Endodermal cell (in vitro differentiated cells): Measurements from ENCODE around the gene FMO1. TPM values are rescaled to one million over a fixed set of nuclear protein-coding genes. Genes with fewer than 3 reads are reported as not detected.

Experiments used
- DNase-seq: peaks from one replicate; pipeline ENCODE4 v3.0.0-alpha.2; 2017
- H3K27ac ChIP-seq: 2 replicates; pipeline ENCODE4 v1.5.1; 2013; ENCODE audit warnings: mild to moderate bottlenecking, low read depth, low read length, moderate library complexity
- H3K27me3 ChIP-seq: 2 replicates; pipeline ENCODE4 v1.6.1; 2013; ENCODE audit warnings: mild to moderate bottlenecking, low read length, moderate library complexity; ENCODE audit not compliant: insufficient read depth, control insufficient read depth, poor library complexity, severe bottlenecking
- H3K36me3 ChIP-seq: 2 replicates; pipeline ENCODE4 v1.7.0; 2013; ENCODE audit warnings: mild to moderate bottlenecking, low read length, moderate library complexity; ENCODE audit not compliant: control insufficient read depth, insufficient read depth
- H3K4me1 ChIP-seq: one replicate; pipeline ENCODE4 v1.7.0; 2013; ENCODE audit warnings: low read length; ENCODE audit not compliant: control insufficient read depth, insufficient read depth
- H3K4me3 ChIP-seq: 2 replicates; pipeline ENCODE4 v1.5.1; 2013; ENCODE audit warnings: mild to moderate bottlenecking, low read length, moderate library complexity
- H3K9ac ChIP-seq: 2 replicates; pipeline ENCODE4 v1.6.1; 2013; ENCODE audit warnings: mild to moderate bottlenecking, low read length, moderate library complexity; ENCODE audit not compliant: poor library complexity, severe bottlenecking; ENCODE audit errors: extremely low read depth
- H3K9me3 ChIP-seq: 2 replicates; pipeline ENCODE4 v1.6.1; 2013; ENCODE audit warnings: mild to moderate bottlenecking, low read length, moderate library complexity; ENCODE audit not compliant: control insufficient read depth
- H3K27ac Mint-ChIP-seq: 2 replicates; pipeline ENCODE4 v1.8.0; 2020; ENCODE audit warnings: mixed read lengths
- H3K27me3 Mint-ChIP-seq: 2 replicates; pipeline ENCODE4 v1.8.0; 2021; ENCODE audit warnings: mild to moderate bottlenecking, mixed read lengths; ENCODE audit not compliant: insufficient read depth
- H3K36me3 Mint-ChIP-seq: 2 replicates; pipeline ENCODE4 v1.8.0; 2020; ENCODE audit warnings: low read depth, mixed read lengths
- H3K4me1 Mint-ChIP-seq: 2 replicates; pipeline ENCODE4 v1.8.0; 2020; ENCODE audit warnings: mixed read lengths
- H3K4me3 Mint-ChIP-seq: 2 replicates; pipeline ENCODE4 v1.8.0; 2020; ENCODE audit warnings: mild to moderate bottlenecking, moderate library complexity, mixed read lengths
- H3K9me3 Mint-ChIP-seq: 2 replicates; pipeline ENCODE4 v1.8.0; 2020; ENCODE audit warnings: mild to moderate bottlenecking, mixed read lengths
- WGBS, 2 experiments: methylation state at CpG; one replicate each; pipeline versions ENCODE4 v1.1.5 to v1.1.7; 2013; ENCODE audit warnings: missing lambda C conversion rate in 2 of 2, mixed read lengths in 1 of 2; ENCODE audit not compliant: insufficient coverage in 1 of 2, insufficient read length in 1 of 2; 5-methylcytosine and 5-hydroxymethylcytosine counted together
- total RNA-seq, 2 donors: library from RNA; stranded (reverse); fragmentation: NEBNext Ultra II Directional in 1 of 2; extraction: Animal tissue kit (Norgen Biotek cat#: 25700) in 1 of 2; gene quantifications; 2 replicates in 1 of 2; 3 replicates in 1 of 2; pipeline ENCODE4 v1.2.1, GENCODE V29; 2021
- TF ChIP-seq, protein P1 (sequence below): fragments of 200-600 bp; sonication (generic); conservative IDR thresholded peaks from 2 replicates; pipeline ENCODE4 v1.5.0; 2021; ENCODE audit warnings: antibody characterized with exemption, mild to moderate bottlenecking

The FMO1 gene
- total RNA-seq, 2 donors from 2014 or later: not detected

- Histone ChIP-seq H3K4me1 (peaks cover 7% of the 10 kb centered on the region), H3K9me3 (peaks cover under 1% of the 10 kb centered on the region), H3K4me3 (no peak overlapping the region), H3K27ac (no peak overlapping the region), H3K27me3 (no peaks in the 10 kb centered on the region), H3K36me3 (no peaks in the 10 kb centered on the region), H3K9ac (no peak overlapping the region)
- H3K9me3 Mint-ChIP-seq: no peaks in the 10 kb centered on the region
- TF ChIP-seq, protein P1, sequence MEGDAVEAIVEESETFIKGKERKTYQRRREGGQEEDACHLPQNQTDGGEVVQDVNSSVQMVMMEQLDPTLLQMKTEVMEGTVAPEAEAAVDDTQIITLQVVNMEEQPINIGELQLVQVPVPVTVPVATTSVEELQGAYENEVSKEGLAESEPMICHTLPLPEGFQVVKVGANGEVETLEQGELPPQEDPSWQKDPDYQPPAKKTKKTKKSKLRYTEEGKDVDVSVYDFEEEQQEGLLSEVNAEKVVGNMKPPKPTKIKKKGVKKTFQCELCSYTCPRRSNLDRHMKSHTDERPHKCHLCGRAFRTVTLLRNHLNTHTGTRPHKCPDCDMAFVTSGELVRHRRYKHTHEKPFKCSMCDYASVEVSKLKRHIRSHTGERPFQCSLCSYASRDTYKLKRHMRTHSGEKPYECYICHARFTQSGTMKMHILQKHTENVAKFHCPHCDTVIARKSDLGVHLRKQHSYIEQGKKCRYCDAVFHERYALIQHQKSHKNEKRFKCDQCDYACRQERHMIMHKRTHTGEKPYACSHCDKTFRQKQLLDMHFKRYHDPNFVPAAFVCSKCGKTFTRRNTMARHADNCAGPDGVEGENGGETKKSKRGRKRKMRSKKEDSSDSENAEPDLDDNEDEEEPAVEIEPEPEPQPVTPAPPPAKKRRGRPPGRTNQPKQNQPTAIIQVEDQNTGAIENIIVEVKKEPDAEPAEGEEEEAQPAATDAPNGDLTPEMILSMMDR: no peak
- WGBS, 2 experiments: 44 to 63% methylated on average over 1 of the region's 1 CpG
- H3K4me1 Mint-ChIP-seq: peaks cover 17% of the 10 kb centered on the region
- no peaks in the 10 kb centered on the region for H3K36me3 Mint-ChIP-seq
- peak overlapping the region; percentile 78 for H3K27ac Mint-ChIP-seq
- H3K4me3 Mint-ChIP-seq: peak overlapping the region; percentile 49
- H3K27me3 Mint-ChIP-seq: no peaks in the 10 kb centered on the region
- no peak for DNase-seq
Measured at GRCh38 chr1:171313319-171313834, 65.1 kb downstream of the FMO1 start.

DNA sequence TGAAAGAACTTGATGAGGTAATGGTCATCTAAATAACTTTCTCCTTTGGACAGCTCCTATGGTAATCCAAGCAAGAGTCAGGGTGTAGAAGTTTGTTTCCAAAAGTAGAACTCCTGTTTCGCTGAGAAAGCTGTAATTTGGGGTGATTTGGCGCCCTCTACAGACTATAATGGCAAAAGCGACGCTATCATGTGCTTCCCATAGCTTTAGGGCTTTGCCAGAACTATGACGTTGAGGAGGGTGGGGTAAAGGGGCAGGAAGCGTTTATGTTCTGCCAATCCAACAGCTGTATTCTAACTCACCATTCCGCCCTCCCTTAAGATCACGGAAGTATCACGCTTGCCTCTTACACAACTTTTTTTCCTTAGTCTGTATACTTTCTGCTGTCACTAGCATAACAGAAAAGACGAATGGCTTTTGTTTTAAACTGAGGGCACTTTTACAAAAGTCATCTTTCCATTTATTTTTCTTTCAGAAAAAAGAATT lies 65.6 kb downstream of the FMO1 start, which contains the start of gene FMO4:
TSS of gene FMO4 (plus strand) at position 349 of the 486 bp plus-strand sequence. CDS start 5,643 bp downstream, outside the sequence.
- H3K36me3 ChIP-seq: no peaks in the 10 kb centered on the region
- peak within 1 kb of the TSS; percentile 75 for H3K4me3 ChIP-seq
- TF ChIP-seq, protein P1: peak; percentile 94
- Mint-ChIP-seq H3K36me3 (peaks cover 2% of the 10 kb centered on the region), H3K4me1 (peaks cover 17% of the 10 kb centered on the region), H3K27ac (peak within 1 kb of the TSS; percentile 87), H3K27me3 (no peaks in the 10 kb centered on the region), H3K4me3 (peak within 1 kb of the TSS; percentile 49), H3K9me3 (peaks cover 2% of the 10 kb centered on the region)
- no peaks in the 10 kb centered on the region for H3K27me3 ChIP-seq
- WGBS, 2 experiments: 0 to 3% methylated on average over 5 to 10 of the region's 10 CpGs
- H3K9me3 ChIP-seq: peaks cover 5% of the 10 kb centered on the region
- peaks cover 7% of the 10 kb centered on the region for H3K4me1 ChIP-seq
- H3K9ac ChIP-seq: no peak within 1 kb of the TSS
- no peak within 1 kb of the TSS for H3K27ac ChIP-seq
- DNase-seq: peak; percentile 93

DNA sequence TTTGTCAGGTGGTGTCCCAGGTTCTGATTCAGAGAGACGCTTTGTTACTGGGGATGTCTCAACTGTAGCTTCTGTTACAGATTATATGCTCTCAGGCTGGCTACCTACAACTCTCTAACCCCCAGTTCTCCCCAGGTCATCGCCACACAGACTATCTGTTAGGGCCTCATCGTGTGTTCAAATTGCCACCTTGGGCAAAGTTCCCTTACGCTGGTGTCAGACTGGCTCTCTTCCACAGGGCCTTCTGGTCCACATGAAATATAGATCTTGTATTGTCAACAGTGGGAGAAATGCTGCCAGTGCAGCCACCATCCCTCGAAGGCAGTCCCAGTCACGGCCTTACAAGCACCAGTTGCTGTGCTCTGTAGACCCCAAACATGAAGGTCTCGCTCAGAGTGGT lies 81.0 kb downstream of the FMO1 start:
- Mint-ChIP-seq H3K36me3 (no peaks in the 10 kb centered on the region), H3K9me3 (no peaks in the 10 kb centered on the region), H3K4me1 (no peaks in the 10 kb centered on the region), H3K4me3 (no peak overlapping the region), H3K27me3 (no peaks in the 10 kb centered on the region), H3K27ac (no peak overlapping the region)
- H3K9me3 ChIP-seq: no peaks in the 10 kb centered on the region
- DNase-seq: no peak
- no peak overlapping the region for H3K4me3 ChIP-seq
- 94% methylated on average over 3 to 7 of the region's 7 CpGs for WGBS, 2 experiments
- H3K36me3 ChIP-seq: no peaks in the 10 kb centered on the region
- no peaks in the 10 kb centered on the region for H3K27me3 ChIP-seq
- TF ChIP-seq, protein P1: no peak
- H3K27ac ChIP-seq: no peak overlapping the region
- no peaks in the 10 kb centered on the region for H3K4me1 ChIP-seq
- H3K9ac ChIP-seq: no peak overlapping the region
